Uterus (tissue), 4 donors: ENCODE results near the gene PDE10A. TPM values are rescaled to one million over a fixed set of nuclear protein-coding genes. Genes with fewer than 3 reads are reported as not detected.

ENCODE experiments used
- DNase-seq, 2 donors: peaks; one replicate each; pipeline ENCODE4 v3.0.0-alpha.2; 2019 to 2020
- H3K27ac ChIP-seq, 2 donors: fragments of 200-600 bp; sonication (generic); 1 replicate in 1 of 2; 2 replicates in 1 of 2; pipeline ENCODE4 v1.5.1; 2016 to 2018
- H3K27me3 ChIP-seq, 2 donors: fragments of 200-600 bp; sonication (generic); one replicate each; pipeline ENCODE4 v1.5.1; 2018 to 2019; ENCODE audit warnings: control low read depth in 1 of 2
- H3K36me3 ChIP-seq, 2 donors: fragments of 200-600 bp; sonication (generic); one replicate each; pipeline ENCODE4 v1.5.1; 2019; ENCODE audit warnings: control low read depth in 1 of 2
- H3K4me1 ChIP-seq, 2 donors: fragments of 200-600 bp; sonication (generic); one replicate each; pipeline ENCODE4 v1.5.1; 2018 to 2019; ENCODE audit warnings: control low read depth in 1 of 2
- H3K4me3 ChIP-seq, 2 donors: fragments of 200-600 bp; sonication (generic); 1 replicate in 1 of 2; 2 replicates in 1 of 2; pipeline ENCODE4 v1.5.1; 2018 to 2019; ENCODE audit warnings: mild to moderate bottlenecking in 1 of 2
- H3K9me3 ChIP-seq, 2 donors: fragments of 200-600 bp; sonication (generic); one replicate each; pipeline ENCODE4 v1.5.1; 2019; ENCODE audit warnings: control low read depth in 1 of 2
- POLR2A ChIP-seq, 2 donors: fragments of 450-650 bp; IDR thresholded peaks; one replicate each; pipeline ENCODE4 v1.6.1; 2016; ENCODE audit warnings: antibody characterized with exemption in 2 of 2, mild to moderate bottlenecking in 1 of 2, moderate library complexity in 1 of 2
- intact Hi-C: fragments of 100-400 bp; cut with DNase I; formaldehyde crosslinking; loops from one replicate; pipeline ENCODE4 v1.15.1; 2023; ENCODE audit warnings: low total_unique reads
- total RNA-seq, 4 donors: library from RNA; depleted of rRNA in 3 of 4; stranded (reverse); fragments of >200 nt in 3 of 4; gene quantifications; one replicate each; pipeline versions ENCODE4 v1.1.0 to v1.2.4, GENCODE V29; 2014 to 2023
- TF ChIP-seq, protein P1 (sequence below), 4 experiments: fragments of 200-600 bp in 2 of 4; fragments of 450-650 bp in 2 of 4; sonication (generic) in 2 of 4; IDR thresholded peaks; one replicate each; pipeline ENCODE4 v1.5.1; 2016 to 2019; ENCODE audit warnings: antibody characterized with exemption in 4 of 4, mild to moderate bottlenecking in 2 of 4, moderate library complexity in 1 of 4
- donor health status: DM: yes; HTN: yes; CAD: no.

PDE10A gene
- total RNA-seq, 4 donors from 2014 or later: 13.0 to 73.5 (median 36.4) TPM

DNA sequence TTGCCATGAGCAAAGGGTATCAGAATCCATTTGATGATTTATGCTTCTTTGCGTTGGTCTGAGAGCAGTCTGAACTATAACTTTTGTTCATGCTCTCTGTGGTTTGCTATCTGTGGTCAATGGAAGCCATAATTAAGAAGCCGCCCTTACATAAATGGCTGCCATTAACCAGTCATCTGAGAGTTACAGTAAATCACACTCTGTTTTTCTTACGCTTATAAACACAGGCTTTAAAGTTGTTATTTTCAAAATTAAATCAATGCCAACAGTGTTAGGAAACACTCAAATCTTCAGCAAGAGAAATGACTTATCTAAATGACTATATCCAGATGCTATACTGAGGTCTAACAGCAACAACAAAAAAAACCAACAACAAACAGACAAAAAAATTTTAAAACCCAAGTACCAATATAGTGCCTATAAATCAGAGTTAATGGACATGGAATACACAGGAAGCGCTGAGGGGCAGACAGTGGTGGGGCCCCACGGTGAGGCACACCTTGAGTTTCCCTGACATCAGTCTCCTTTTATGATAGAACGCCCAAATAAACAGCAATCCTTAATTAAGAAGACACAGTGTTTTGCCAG is 245.7 kb downstream of the PDE10A start:
- no peak for DNase-seq
- H3K27me3 ChIP-seq: no peaks in the 10 kb centered on the region
- H3K4me1 ChIP-seq: no peaks in the 10 kb centered on the region
- no peak overlapping the region for H3K4me3 ChIP-seq
- H3K36me3 ChIP-seq: no peaks in the 10 kb centered on the region
- H3K9me3 ChIP-seq: no peaks in the 10 kb centered on the region
- TF ChIP-seq, protein P1, sequence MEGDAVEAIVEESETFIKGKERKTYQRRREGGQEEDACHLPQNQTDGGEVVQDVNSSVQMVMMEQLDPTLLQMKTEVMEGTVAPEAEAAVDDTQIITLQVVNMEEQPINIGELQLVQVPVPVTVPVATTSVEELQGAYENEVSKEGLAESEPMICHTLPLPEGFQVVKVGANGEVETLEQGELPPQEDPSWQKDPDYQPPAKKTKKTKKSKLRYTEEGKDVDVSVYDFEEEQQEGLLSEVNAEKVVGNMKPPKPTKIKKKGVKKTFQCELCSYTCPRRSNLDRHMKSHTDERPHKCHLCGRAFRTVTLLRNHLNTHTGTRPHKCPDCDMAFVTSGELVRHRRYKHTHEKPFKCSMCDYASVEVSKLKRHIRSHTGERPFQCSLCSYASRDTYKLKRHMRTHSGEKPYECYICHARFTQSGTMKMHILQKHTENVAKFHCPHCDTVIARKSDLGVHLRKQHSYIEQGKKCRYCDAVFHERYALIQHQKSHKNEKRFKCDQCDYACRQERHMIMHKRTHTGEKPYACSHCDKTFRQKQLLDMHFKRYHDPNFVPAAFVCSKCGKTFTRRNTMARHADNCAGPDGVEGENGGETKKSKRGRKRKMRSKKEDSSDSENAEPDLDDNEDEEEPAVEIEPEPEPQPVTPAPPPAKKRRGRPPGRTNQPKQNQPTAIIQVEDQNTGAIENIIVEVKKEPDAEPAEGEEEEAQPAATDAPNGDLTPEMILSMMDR (IDR thresholded peaks at IDR 0.05): no peak
- no peak for TF ChIP-seq POLR2A (IDR thresholded peaks at IDR 0.05)
- intact Hi-C loops: no loop called here
- no peak overlapping the region for H3K27ac ChIP-seq

DNA sequence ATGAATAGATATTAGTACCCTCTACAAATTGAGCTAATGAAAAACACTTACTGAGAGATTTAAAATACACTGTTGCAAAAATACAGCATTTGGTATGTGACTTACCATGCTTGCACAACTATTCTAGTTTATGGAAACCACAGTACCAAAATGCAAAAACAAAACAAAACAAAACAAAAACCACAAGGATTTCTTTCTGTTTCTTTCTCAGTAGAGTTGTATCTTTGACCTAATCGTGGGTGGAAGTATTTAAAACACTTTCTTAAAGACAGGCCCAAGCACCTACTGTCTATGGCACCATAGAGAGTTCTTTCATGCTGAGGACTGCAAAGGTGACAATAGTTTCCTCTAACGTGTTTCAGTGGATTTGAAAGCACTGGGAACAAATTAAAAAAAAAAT is 258.3 kb downstream of the PDE10A start:
- intact Hi-C loops: no loop called here
- no peak for DNase-seq
- H3K27ac ChIP-seq: no peak overlapping the region
- H3K4me3 ChIP-seq: no peak overlapping the region
- no peaks in the 10 kb centered on the region for H3K4me1 ChIP-seq
- TF ChIP-seq, protein P1 (IDR thresholded peaks at IDR 0.05): no peak
- no peak for TF ChIP-seq POLR2A (IDR thresholded peaks at IDR 0.05)
- no peaks in the 10 kb centered on the region for H3K36me3 ChIP-seq
- no peaks in the 10 kb centered on the region for H3K9me3 ChIP-seq
- no peaks in the 10 kb centered on the region for H3K27me3 ChIP-seq

DNA sequence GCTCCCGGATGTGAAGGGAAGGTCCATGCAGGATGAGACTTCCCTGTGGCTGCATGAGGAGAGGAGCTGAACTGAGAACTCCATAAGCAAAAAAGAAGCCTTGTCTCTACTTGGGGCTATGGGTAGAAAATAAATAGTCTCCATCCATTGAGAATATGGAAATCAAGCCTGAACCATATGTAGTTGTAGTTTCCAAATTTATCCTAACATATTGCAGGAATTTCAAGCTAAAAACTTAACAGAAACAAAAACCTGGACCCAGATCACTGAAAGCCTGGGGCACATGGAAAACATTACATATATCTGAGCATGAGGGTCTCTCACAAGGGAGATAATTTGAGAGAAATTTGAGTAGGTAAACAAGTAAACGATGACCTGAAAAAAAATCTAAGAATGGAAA is 258.7 kb downstream of the PDE10A start:
- DNase-seq: no peak
- no peaks in the 10 kb centered on the region for H3K9me3 ChIP-seq
- intact Hi-C loops: no loop called here
- H3K27me3 ChIP-seq: no peaks in the 10 kb centered on the region
- H3K36me3 ChIP-seq: no peaks in the 10 kb centered on the region
- TF ChIP-seq POLR2A (IDR thresholded peaks at IDR 0.05): no peak
- TF ChIP-seq, protein P1 (IDR thresholded peaks at IDR 0.05): no peak
- H3K4me3 ChIP-seq: no peak overlapping the region
- no peaks in the 10 kb centered on the region for H3K4me1 ChIP-seq
- H3K27ac ChIP-seq: no peak overlapping the region

DNA sequence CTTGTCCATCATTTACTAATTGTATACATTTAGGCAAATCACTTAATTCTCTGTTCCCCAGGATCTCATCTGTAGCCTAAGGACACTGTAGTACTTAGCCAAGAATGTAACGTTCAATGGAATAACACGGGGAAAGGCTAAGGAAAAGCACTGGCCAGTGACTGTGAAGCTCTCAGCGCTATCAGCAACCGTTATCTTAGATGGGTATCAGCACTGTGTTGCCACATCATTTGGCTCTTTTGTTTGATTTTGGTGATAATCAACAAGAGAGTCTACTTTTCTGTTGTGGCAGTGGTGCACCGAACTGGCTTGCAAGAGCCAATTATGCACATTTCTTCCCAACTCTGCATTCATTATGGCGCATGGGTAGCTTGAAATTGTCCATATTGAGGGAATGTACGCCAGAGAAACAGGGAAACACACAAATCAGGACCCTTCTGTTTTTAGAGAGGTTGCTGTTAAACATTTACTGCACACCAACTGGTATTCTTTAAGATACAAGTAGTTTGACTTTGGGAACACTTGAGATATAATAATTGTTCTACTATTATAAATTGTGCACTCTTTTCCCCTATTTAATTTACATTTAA is 259.9 kb downstream of the PDE10A start:
- H3K4me3 ChIP-seq: no peak overlapping the region
- H3K36me3 ChIP-seq: no peaks in the 10 kb centered on the region
- H3K27ac ChIP-seq: no peak overlapping the region
- no peaks in the 10 kb centered on the region for H3K9me3 ChIP-seq
- no peaks in the 10 kb centered on the region for H3K4me1 ChIP-seq
- no peak for DNase-seq
- TF ChIP-seq POLR2A (IDR thresholded peaks at IDR 0.05): no peak
- TF ChIP-seq, protein P1 (IDR thresholded peaks at IDR 0.05): no peak
- intact Hi-C loops: no loop called here
- no peaks in the 10 kb centered on the region for H3K27me3 ChIP-seq

DNA sequence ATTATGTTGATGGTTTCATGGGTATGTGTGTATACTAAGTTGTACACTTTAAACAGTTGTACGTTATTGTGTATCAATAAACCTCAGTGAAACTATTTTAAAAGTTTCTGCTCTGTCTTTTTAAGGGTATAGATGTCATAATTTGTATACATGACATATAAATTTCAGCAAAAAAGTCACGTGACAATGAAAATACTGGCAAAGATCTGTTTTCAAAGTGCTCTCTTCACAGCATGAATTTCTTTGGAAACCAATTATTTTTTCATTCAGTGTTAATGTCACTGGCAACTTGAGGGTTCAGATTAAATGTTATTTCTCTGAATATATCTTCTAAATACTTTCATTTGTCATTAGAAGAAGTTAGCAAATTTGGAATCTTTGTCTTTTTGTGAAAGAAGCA is 261.9 kb downstream of the PDE10A start:
- intact Hi-C loops: no loop called here
- DNase-seq: no peak
- Histone ChIP-seq H3K27me3 (no peaks in the 10 kb centered on the region), H3K4me3 (no peak overlapping the region), H3K36me3 (no peaks in the 10 kb centered on the region), H3K9me3 (no peaks in the 10 kb centered on the region), H3K27ac (no peak overlapping the region), H3K4me1 (no peaks in the 10 kb centered on the region)
- TF ChIP-seq POLR2A (IDR thresholded peaks at IDR 0.05): no peak
- TF ChIP-seq, protein P1 (IDR thresholded peaks at IDR 0.05): no peak
